ENCODE measurements around the gene IL6ST. TPM values are rescaled to one million over a fixed set of nuclear protein-coding genes. Genes with fewer than 3 reads are reported as not detected.

The IL6ST gene
- total RNA-seq, 1 donor from 2014 or later = 76.2 TPM

DNA sequence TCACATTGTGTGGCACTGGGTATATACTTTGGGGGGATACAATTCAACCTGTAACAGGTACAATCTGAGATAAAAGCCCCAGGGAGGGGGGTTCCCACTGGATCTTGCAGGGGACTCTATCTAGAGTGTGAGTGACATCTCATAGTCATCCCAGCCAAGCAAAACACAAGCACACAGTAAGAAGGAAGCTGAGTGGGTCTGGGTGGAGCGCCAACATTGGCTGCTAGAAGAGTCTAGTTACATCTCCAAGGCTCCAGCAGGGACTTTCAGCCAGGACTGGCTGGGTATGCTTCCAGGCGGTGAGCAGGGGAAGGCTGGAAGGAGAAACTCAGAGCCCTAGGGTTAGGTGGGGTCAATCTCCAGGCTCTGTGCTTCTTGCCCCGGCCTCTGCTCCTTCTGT is 90.6 kb downstream of the IL6ST start:
- peaks cover 0 to 2% (median 0%) of the 10 kb centered on the region in 3 donors for H3K36me3 ChIP-seq (ENCODE audit: control insufficient read depth in 3 of 3, insufficient read depth in 3 of 3, low read length in 3 of 3)
- H3K9ac ChIP-seq (ENCODE audit: low read depth in 1 of 3, low read length in 3 of 3) = no peak overlapping the region
- H3K9me3 ChIP-seq (ENCODE audit: control insufficient read depth in 3 of 3, low read length in 3 of 3) = no peaks in the 10 kb centered on the region
- H3K27me3 ChIP-seq (ENCODE audit: control insufficient read depth in 3 of 3, insufficient read depth in 3 of 3, low read length in 3 of 3) = no peaks in the 10 kb centered on the region
- no peak overlapping the region for H3K27ac ChIP-seq (ENCODE audit: low read depth, low read length)
- H3K4me1 ChIP-seq (ENCODE audit: control insufficient read depth in 3 of 3, insufficient read depth in 3 of 3, low read length in 3 of 3) = peaks cover 10 to 20% (median 17%) of the 10 kb centered on the region in 3 donors
- H3K4me3 ChIP-seq (ENCODE audit: low read length in 3 of 3) = no peak overlapping the region

DNA sequence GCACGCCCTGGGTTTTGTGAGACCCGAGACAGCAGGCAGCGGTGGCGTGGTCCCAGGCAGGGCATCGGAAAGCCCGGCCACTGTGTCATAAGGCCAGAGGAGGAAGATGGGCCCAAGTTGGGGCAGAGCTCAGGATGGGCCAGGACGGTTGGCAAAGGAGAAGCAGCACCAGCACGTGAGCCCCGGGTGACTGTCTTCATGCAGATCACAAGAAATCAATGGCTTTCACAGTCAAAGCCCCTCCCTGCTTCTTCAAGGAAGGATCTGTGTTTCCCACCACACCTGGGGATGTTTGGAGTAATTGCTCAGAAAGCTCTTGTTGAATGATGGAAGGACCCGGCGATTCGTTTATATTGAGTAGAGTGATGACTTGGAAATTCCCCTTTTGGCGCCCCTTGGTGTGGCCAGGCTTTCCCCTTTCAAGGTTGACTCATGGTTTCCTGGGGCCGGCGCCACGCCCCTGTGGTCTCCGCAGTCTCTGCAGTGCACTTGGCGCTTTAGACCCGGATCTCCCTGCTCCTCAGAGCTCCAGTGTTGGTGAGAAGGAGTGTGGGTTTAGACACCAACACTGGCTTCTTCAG is 91.6 kb downstream of the IL6ST start:
- no peak overlapping the region for H3K27ac ChIP-seq (ENCODE audit: low read depth, low read length)
- no peaks in the 10 kb centered on the region for H3K27me3 ChIP-seq (ENCODE audit: control insufficient read depth in 3 of 3, insufficient read depth in 3 of 3, low read length in 3 of 3)
- H3K4me3 ChIP-seq (ENCODE audit: low read length in 3 of 3) = no peak overlapping the region
- no peak overlapping the region for H3K9ac ChIP-seq (ENCODE audit: low read depth in 1 of 3, low read length in 3 of 3)
- H3K36me3 ChIP-seq (ENCODE audit: control insufficient read depth in 3 of 3, insufficient read depth in 3 of 3, low read length in 3 of 3) = peaks cover 0 to 2% (median 0%) of the 10 kb centered on the region in 3 donors
- H3K4me1 ChIP-seq (ENCODE audit: control insufficient read depth in 3 of 3, insufficient read depth in 3 of 3, low read length in 3 of 3) = peaks cover 10 to 20% (median 17%) of the 10 kb centered on the region in 3 donors
- no peaks in the 10 kb centered on the region for H3K9me3 ChIP-seq (ENCODE audit: control insufficient read depth in 3 of 3, low read length in 3 of 3)

DNA sequence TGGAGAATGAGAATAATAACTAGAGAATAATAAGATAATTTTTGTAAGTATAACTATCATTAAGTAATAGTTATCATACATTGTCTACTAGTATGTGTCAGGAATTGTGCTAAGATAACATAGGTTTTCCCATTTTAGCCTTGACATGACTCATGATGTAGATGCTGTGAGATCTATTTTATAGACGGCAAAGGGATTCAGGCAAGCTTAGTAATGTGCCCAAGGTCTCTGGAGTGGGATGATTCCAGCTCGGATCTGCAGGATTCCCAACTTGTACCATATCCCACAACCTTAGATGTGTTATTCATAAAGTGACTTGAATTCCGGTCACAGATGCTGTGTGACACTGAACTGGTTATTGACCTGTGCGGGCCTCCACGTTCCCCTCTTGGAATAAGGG is 92.1 kb downstream of the IL6ST start:
- no peaks in the 10 kb centered on the region for H3K27me3 ChIP-seq (ENCODE audit: control insufficient read depth in 3 of 3, insufficient read depth in 3 of 3, low read length in 3 of 3)

DNA sequence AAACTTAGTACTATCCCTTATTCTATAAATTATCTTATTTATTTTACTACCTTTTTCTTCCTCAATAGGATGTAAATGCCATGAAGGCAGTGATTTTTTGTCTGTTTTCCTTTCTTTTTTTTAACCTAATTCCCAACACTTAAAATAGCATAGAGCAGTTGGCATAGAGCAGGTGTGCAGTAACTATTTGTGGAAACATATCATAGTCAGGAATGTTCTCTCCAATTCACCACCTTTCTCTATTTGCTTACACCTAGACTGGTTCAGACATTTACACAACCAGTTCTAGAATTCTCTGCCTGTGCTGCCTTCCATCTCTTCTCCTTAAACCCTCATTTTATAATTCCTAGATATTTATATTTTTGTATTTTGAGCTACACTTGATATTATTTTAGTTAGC is 94.0 kb downstream of the IL6ST start:
- no peak overlapping the region for H3K27ac ChIP-seq (ENCODE audit: low read depth, low read length)
- peaks cover 10 to 23% (median 20%) of the 10 kb centered on the region in 3 donors for H3K4me1 ChIP-seq (ENCODE audit: control insufficient read depth in 3 of 3, insufficient read depth in 3 of 3, low read length in 3 of 3)
- H3K4me3 ChIP-seq (ENCODE audit: low read length in 3 of 3) = no peak overlapping the region
- no peaks in the 10 kb centered on the region for H3K9me3 ChIP-seq (ENCODE audit: control insufficient read depth in 3 of 3, low read length in 3 of 3)
- H3K27me3 ChIP-seq (ENCODE audit: control insufficient read depth in 3 of 3, insufficient read depth in 3 of 3, low read length in 3 of 3) = no peaks in the 10 kb centered on the region
- no peak overlapping the region for H3K9ac ChIP-seq (ENCODE audit: low read depth in 1 of 3, low read length in 3 of 3)
- H3K36me3 ChIP-seq (ENCODE audit: control insufficient read depth in 3 of 3, insufficient read depth in 3 of 3, low read length in 3 of 3) = no peaks in the 10 kb centered on the region

More for the DNA sequence above, 92.1 kb downstream of the IL6ST start:
- no peak overlapping the region for H3K4me3 ChIP-seq (ENCODE audit: low read length in 3 of 3)
- H3K4me1 ChIP-seq (ENCODE audit: control insufficient read depth in 3 of 3, insufficient read depth in 3 of 3, low read length in 3 of 3) = peaks cover 10 to 21% (median 20%) of the 10 kb centered on the region in 3 donors
- H3K27ac ChIP-seq (ENCODE audit: low read depth, low read length) = no peak overlapping the region
- H3K36me3 ChIP-seq (ENCODE audit: control insufficient read depth in 3 of 3, insufficient read depth in 3 of 3, low read length in 3 of 3) = no peaks in the 10 kb centered on the region
- no peaks in the 10 kb centered on the region for H3K9me3 ChIP-seq (ENCODE audit: control insufficient read depth in 3 of 3, low read length in 3 of 3)
- no peak overlapping the region for H3K9ac ChIP-seq (ENCODE audit: low read depth in 1 of 3, low read length in 3 of 3)

DNA sequence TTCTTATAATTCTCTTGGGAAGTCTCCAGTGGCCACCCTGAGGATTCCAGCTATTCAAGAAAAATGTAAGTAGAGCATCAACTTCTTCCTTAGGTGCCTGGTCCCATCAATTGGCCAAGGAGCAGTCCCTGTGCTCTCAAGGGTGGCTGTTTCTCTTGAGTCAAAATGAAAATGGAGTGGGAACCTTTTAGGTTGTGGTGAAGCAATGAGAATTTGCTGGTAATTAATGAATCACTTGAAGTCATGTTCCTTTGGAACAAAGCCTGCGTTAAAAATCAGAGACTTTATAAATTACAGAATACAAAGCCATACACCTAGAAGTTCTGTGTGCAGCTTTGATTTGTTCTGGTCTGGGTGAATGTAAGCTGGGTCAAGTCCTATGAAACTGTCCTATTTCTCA is 94.7 kb downstream of the IL6ST start:
- Histone ChIP-seq H3K9ac (ENCODE audit: low read depth in 1 of 3, low read length in 3 of 3) (no peak overlapping the region), H3K4me1 (ENCODE audit: control insufficient read depth in 3 of 3, insufficient read depth in 3 of 3, low read length in 3 of 3) (peaks cover 10 to 20% (median 20%) of the 10 kb centered on the region in 3 donors), H3K9me3 (ENCODE audit: control insufficient read depth in 3 of 3, low read length in 3 of 3) (no peaks in the 10 kb centered on the region), H3K27me3 (ENCODE audit: control insufficient read depth in 3 of 3, insufficient read depth in 3 of 3, low read length in 3 of 3) (no peaks in the 10 kb centered on the region), H3K36me3 (ENCODE audit: control insufficient read depth in 3 of 3, insufficient read depth in 3 of 3, low read length in 3 of 3) (no peaks in the 10 kb centered on the region), H3K4me3 (ENCODE audit: low read length in 3 of 3) (no peak overlapping the region), H3K27ac (ENCODE audit: low read depth, low read length) (no peak overlapping the region)

DNA sequence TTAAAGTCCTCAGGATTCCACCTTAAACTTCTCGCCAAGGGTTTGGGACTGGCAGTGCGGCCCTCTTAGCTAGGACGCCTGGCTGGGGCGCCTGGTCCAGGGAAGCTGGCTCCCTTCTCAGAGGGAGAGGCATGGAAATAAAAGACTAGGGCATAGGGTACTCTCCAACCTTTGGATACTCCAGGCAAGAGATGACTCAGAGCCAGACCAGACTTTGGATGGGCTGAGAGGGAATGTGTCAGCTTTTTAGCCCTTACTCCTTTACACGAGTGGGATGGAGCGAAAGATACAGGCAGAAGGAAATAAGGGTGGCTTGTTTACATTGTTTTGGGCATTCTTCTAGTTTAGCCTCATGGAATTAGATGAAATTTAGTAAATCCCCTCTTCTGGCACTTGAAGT is 95.4 kb downstream of the IL6ST start:
- Histone ChIP-seq H3K4me3 (ENCODE audit: low read length in 3 of 3) (no peak overlapping the region), H3K9me3 (ENCODE audit: control insufficient read depth in 3 of 3, low read length in 3 of 3) (no peaks in the 10 kb centered on the region), H3K27me3 (ENCODE audit: control insufficient read depth in 3 of 3, insufficient read depth in 3 of 3, low read length in 3 of 3) (no peaks in the 10 kb centered on the region), H3K9ac (ENCODE audit: low read depth in 1 of 3, low read length in 3 of 3) (no peak overlapping the region), H3K4me1 (ENCODE audit: control insufficient read depth in 3 of 3, insufficient read depth in 3 of 3, low read length in 3 of 3) (peaks cover 10 to 17% (median 17%) of the 10 kb centered on the region in 3 donors), H3K36me3 (ENCODE audit: control insufficient read depth in 3 of 3, insufficient read depth in 3 of 3, low read length in 3 of 3) (no peaks in the 10 kb centered on the region), H3K27ac (ENCODE audit: low read depth, low read length) (no peak overlapping the region)

DNA sequence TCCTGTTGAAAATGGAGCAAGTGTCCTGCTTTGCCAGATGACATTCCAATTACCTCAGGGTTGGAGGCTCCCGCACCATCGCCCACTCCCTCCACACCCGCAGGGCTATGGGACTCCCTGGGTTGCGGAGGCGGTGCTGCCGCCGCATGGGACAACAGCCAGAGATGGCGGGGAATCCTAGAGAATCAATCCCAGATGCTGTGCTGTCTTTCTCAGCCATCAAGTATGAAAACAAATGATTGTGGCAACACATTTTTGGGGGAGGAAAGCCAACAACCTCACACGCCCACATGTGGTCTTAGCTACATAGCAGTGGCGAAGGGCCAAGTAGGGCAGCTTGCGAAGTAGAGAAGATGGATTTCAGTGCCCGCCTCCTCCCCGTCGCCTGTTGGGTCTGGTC is 96.9 kb downstream of the IL6ST start:
- Histone ChIP-seq H3K4me1 (ENCODE audit: control insufficient read depth in 3 of 3, insufficient read depth in 3 of 3, low read length in 3 of 3) (peaks cover 0 to 6% (median 6%) of the 10 kb centered on the region in 3 donors), H3K27me3 (ENCODE audit: control insufficient read depth in 3 of 3, insufficient read depth in 3 of 3, low read length in 3 of 3) (no peaks in the 10 kb centered on the region), H3K27ac (ENCODE audit: low read depth, low read length) (no peak overlapping the region), H3K9me3 (ENCODE audit: control insufficient read depth in 3 of 3, low read length in 3 of 3) (no peaks in the 10 kb centered on the region), H3K36me3 (ENCODE audit: control insufficient read depth in 3 of 3, insufficient read depth in 3 of 3, low read length in 3 of 3) (no peaks in the 10 kb centered on the region), H3K9ac (ENCODE audit: low read depth in 1 of 3, low read length in 3 of 3) (no peak overlapping the region), H3K4me3 (ENCODE audit: low read length in 3 of 3) (peak overlapping the region; percentile 45 to 49 (median 45))

DNA sequence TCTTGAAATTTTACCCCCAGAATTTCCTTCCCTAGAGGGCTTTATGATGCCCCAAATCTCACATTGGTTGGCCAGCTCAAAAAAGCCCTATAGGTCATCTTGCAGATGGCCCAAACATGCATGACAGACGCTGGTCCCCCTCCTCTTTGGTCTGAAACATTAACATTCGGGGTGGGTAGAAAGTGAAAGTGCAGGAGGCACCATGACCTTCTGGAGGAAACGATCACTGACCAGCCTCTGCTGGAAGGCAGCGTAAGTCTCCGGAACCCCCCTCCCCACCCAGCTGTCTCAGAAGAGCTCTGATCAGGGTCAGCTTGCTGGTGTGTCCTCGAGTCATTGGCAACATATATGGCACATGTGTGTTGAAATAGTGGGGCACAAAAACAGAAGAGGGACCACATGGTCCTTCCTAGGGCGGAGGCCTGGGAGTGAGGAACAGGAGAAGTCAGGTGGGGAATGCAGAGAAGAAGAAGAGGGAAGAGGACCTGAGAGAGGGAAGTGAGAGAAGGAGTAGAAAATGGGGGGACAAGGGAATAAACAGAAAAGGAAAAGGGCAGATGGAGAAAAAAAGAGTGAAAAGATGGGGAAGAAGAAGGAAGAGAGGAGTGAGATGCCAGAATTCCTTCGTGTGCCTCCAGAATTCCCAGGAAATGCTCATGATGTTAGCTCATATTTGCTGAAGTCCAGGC is 97.4 kb downstream of the IL6ST start:
- H3K9me3 ChIP-seq (ENCODE audit: control insufficient read depth in 3 of 3, low read length in 3 of 3) = no peaks in the 10 kb centered on the region
- no peaks in the 10 kb centered on the region for H3K27me3 ChIP-seq (ENCODE audit: control insufficient read depth in 3 of 3, insufficient read depth in 3 of 3, low read length in 3 of 3)
- H3K9ac ChIP-seq (ENCODE audit: low read depth in 1 of 3, low read length in 3 of 3) = no peak overlapping the region
- peaks cover 0 to 6% (median 6%) of the 10 kb centered on the region in 3 donors for H3K4me1 ChIP-seq (ENCODE audit: control insufficient read depth in 3 of 3, insufficient read depth in 3 of 3, low read length in 3 of 3)
- H3K36me3 ChIP-seq (ENCODE audit: control insufficient read depth in 3 of 3, insufficient read depth in 3 of 3, low read length in 3 of 3) = no peaks in the 10 kb centered on the region
- H3K4me3 ChIP-seq (ENCODE audit: low read length in 3 of 3) = peak overlapping the region in 2 of 3 donors; percentile 45 to 49
- no peak overlapping the region for H3K27ac ChIP-seq (ENCODE audit: low read depth, low read length)

DNA sequence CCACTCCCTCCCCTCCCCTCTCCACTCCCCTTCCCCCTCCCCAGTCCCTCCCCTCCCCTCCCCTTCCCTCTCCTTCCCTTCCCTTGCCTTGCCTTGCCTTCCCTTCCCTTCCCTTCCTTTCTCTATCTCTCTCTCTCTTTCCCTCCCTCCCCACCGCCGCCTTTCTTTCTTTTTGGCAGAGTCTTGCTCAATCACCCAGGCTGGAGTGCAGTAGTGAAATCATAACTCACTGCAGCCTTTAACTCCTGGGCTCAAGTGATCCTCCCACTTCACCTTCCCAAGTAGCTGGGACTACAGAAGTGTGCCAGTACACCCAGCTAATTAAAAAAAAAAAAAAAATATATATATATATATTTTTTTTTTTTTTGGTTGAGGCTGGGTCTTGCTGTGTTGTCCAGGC is 98.1 kb downstream of the IL6ST start:
- no peaks in the 10 kb centered on the region for H3K9me3 ChIP-seq (ENCODE audit: control insufficient read depth in 3 of 3, low read length in 3 of 3)
- no peak overlapping the region for H3K9ac ChIP-seq (ENCODE audit: low read depth in 1 of 3, low read length in 3 of 3)
- H3K36me3 ChIP-seq (ENCODE audit: control insufficient read depth in 3 of 3, insufficient read depth in 3 of 3, low read length in 3 of 3) = no peaks in the 10 kb centered on the region

DNA sequence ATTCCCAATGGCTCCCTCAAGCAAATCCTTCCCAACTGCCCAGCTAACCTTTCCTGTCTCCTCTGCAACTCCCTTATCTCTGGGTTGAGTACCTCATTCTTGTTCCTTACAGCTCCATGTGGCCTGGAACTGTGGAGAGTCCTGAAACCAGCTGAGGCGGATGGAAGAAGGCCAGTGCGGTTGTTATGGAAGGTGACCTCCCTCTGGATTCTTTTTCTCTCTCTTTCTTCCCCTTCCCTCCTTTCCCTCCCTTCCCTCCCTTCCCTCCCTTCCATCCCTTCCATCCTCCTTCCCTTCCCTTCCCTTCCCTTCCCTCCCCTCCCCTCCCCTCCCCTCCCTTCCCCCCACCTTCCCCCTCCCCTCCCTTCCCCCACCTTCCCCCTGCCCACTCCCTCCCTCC is 98.5 kb downstream of the IL6ST start:
- Histone ChIP-seq H3K4me1 (ENCODE audit: control insufficient read depth in 3 of 3, insufficient read depth in 3 of 3, low read length in 3 of 3) (peaks cover 0 to 6% (median 6%) of the 10 kb centered on the region in 3 donors), H3K9me3 (ENCODE audit: control insufficient read depth in 3 of 3, low read length in 3 of 3) (no peaks in the 10 kb centered on the region), H3K27me3 (ENCODE audit: control insufficient read depth in 3 of 3, insufficient read depth in 3 of 3, low read length in 3 of 3) (no peaks in the 10 kb centered on the region), H3K27ac (ENCODE audit: low read depth, low read length) (no peak overlapping the region), H3K4me3 (ENCODE audit: low read length in 3 of 3) (no peak overlapping the region), H3K9ac (ENCODE audit: low read depth in 1 of 3, low read length in 3 of 3) (no peak overlapping the region), H3K36me3 (ENCODE audit: control insufficient read depth in 3 of 3, insufficient read depth in 3 of 3, low read length in 3 of 3) (no peaks in the 10 kb centered on the region)

More for the DNA sequence above, 98.1 kb downstream of the IL6ST start:
- no peak overlapping the region for H3K27ac ChIP-seq (ENCODE audit: low read depth, low read length)
- peaks cover 0 to 6% (median 6%) of the 10 kb centered on the region in 3 donors for H3K4me1 ChIP-seq (ENCODE audit: control insufficient read depth in 3 of 3, insufficient read depth in 3 of 3, low read length in 3 of 3)
- H3K27me3 ChIP-seq (ENCODE audit: control insufficient read depth in 3 of 3, insufficient read depth in 3 of 3, low read length in 3 of 3) = no peaks in the 10 kb centered on the region
- H3K4me3 ChIP-seq (ENCODE audit: low read length in 3 of 3) = no peak overlapping the region

Measured in skeletal muscle tissue (tissue), 4 donors.